ENCODE results near the gene PTGDR.

PTGDR gene

DNA sequence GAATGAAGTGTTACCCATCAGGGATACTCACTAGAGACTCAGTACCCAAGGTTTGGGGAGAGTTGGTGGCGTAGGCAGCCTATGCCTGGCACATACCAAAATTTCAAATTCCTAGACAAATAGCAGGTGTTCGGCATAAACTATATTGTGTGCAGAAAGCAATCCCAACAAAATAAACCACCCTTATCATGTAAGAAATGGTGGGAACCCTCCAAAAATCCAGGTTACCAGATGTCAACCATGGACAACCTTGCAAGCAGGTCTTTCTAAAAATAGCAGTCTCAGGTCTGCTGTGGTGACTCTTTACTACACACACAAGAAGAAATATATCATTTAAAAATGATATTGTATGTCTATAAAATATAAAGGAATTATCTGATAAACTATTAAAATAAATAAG lies 28.9 kb downstream of the PTGDR start:
- no peak for TF ChIP-seq ZFX (IDR thresholded peaks at IDR 0.05)
- TF ChIP-seq, protein P1, sequence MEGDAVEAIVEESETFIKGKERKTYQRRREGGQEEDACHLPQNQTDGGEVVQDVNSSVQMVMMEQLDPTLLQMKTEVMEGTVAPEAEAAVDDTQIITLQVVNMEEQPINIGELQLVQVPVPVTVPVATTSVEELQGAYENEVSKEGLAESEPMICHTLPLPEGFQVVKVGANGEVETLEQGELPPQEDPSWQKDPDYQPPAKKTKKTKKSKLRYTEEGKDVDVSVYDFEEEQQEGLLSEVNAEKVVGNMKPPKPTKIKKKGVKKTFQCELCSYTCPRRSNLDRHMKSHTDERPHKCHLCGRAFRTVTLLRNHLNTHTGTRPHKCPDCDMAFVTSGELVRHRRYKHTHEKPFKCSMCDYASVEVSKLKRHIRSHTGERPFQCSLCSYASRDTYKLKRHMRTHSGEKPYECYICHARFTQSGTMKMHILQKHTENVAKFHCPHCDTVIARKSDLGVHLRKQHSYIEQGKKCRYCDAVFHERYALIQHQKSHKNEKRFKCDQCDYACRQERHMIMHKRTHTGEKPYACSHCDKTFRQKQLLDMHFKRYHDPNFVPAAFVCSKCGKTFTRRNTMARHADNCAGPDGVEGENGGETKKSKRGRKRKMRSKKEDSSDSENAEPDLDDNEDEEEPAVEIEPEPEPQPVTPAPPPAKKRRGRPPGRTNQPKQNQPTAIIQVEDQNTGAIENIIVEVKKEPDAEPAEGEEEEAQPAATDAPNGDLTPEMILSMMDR (conservative IDR thresholded peaks at IDR 0.05) = no peak
- H3K27ac ChIP-seq = no peak overlapping the region

DNA sequence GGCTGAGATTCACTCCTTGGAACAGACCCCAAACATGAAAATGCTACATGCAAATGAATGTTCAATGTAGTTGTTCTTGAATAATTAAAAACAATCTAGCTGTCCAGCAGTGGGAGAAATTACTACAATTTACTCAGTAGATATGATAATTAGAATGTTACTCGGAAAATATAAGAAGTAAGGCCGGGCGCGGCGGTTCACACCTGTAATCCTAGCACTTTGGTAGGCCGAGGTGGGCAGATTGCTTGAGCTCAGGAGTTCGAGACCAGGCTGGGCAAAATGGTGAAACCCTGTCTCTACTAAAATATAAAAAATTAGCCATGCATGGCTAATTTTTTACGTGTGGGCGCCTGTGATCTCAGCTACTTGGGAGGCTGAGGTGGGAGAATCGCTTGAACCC lies 31.3 kb downstream of the PTGDR start:
- no peak for TF ChIP-seq ZFX (IDR thresholded peaks at IDR 0.05)
- TF ChIP-seq, protein P1 (conservative IDR thresholded peaks at IDR 0.05) = no peak
- H3K27ac ChIP-seq = no peak overlapping the region

DNA sequence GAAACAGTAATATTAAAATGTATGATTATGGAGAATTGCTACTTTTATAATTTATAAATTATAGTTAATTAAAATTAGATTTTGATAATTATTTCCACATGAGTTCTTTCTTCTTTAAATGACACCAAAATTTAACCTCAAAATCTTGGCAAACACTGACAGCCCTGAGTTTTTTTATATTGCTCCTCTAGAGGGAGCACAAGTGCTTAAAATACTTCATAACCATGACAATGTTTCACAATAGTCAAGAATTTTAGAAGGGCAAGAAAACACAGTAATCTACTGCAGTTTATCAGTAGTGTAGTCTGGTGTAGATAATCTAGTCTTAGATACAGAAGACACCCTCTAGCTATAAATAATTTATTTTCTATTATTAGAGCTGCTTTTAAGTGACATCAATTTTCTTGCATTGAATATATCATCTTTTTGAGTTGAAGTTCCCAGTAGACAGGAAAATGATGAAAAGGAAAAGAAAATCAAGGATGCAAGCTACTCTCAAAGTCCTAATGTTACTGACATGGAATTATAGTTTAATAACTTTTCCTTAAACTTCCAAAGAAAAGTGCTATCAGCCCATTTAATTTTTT lies 32.3 kb downstream of the PTGDR start:
- H3K27ac ChIP-seq = no peak overlapping the region
- TF ChIP-seq, protein P1 (conservative IDR thresholded peaks at IDR 0.05) = peak; percentile 83
- no peak for TF ChIP-seq ZFX (IDR thresholded peaks at IDR 0.05)

DNA sequence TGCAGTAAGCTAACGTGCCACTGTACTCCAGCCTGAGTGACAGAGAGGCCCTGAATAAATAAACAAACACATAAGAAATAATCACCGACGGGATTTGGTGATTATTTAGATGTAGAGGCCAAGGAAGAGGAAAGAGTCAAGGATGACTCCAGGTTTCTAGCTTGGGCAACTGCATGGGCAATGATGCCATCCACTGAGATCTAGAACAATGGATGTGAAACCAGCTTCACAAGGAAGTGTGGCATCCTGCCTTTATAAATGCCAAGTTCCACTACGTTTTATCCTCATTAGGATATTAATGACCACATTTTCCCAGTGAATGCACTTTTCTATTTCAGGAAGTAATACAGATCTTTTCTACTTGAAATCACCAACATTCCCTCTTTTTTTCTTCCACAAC lies 35.7 kb downstream of the PTGDR start:
- TF ChIP-seq, protein P1 (conservative IDR thresholded peaks at IDR 0.05) = no peak
- no peak for TF ChIP-seq ZFX (IDR thresholded peaks at IDR 0.05)
- H3K27ac ChIP-seq = no peak overlapping the region

DNA sequence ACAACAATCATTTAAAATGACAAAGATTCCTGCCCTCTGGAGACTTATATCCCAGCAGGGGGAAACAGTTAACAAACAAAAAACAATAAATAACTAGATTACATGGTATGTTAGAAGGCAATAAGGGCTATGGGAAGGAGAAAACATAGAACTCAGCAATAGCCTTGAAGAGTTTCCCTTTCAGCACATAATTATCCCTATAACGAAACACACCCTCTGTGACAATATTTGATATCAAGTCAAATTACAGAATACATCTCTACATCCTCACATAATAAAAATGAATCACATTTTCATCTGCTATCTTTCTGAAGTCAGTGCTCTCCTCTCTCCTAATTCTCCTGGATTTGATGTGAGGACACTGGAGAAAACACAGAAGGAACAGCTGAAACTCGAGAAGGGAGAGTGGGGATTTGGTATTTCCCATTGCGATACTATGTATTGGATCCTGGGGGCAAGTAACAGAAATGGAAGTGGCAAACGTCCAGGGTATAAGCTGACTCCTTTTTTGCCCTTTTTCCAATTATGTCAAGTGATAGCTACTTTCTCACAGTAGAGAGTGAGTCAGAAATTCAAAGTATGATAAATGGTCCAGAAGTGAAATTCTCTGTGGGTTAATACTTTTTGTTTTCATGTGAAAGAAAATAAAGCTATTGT lies 36.9 kb downstream of the PTGDR start:
- H3K27ac ChIP-seq = no peak overlapping the region
- TF ChIP-seq, protein P1 (conservative IDR thresholded peaks at IDR 0.05) = no peak
- no peak for TF ChIP-seq ZFX (IDR thresholded peaks at IDR 0.05)

DNA sequence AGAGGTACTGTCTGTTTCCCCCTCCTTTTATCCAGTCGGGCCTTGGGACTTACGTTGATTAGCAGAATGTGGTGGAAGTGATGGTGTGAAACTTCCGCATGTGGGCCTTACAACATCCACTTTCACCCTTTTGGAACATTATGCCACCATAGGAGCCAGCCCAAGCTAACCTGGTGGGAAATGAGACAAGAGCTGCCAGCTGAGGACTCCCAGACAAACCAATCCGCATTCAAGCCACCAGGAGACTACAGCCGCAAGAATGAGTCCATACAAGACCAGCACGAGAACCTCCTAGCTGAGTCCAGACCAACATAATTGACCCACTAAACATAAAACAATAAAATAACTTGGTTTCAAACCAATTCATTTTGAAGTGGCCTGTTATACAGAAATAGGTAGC lies 37.5 kb downstream of the PTGDR start:
- no peak for TF ChIP-seq ZFX (IDR thresholded peaks at IDR 0.05)
- TF ChIP-seq, protein P1 (conservative IDR thresholded peaks at IDR 0.05) = no peak
- no peak overlapping the region for H3K27ac ChIP-seq

DNA sequence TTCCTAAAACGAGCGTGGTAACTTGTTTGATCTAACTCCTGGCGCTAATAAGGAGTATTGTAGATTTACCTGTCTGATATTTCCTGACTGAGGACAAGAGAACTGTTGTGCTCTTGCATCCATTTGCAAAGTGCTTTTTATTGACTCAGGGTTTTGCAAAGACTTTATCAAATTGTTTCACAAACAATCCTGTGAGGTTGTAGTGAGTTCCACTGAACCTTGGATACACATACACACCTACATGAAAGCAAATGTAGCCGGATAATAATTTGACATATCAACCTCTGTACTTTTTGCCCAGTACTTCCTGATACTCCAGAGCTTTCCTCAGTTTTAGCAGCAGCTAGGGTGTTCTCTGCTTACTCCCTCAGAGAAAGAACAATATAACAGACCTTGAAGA lies 39.9 kb downstream of the PTGDR start:
- no peak for TF ChIP-seq ZFX (IDR thresholded peaks at IDR 0.05)
- TF ChIP-seq, protein P1 (conservative IDR thresholded peaks at IDR 0.05) = no peak
- no peak overlapping the region for H3K27ac ChIP-seq
